HepG2 (cell line): ENCODE data around the gene DUSP16. TPM values are rescaled to one million over a fixed set of nuclear protein-coding genes. Genes with fewer than 3 reads are reported as not detected.
"Not testable (repeated sequence)": the region's sequence is repeated elsewhere in the genome, so short reads cannot be mapped to it uniquely, and the experiment has no call there.

Experiments
- ATAC-seq: fragments of 200-7000 bp; cut with Tn5 transposase; 3 replicates; pipeline ENCODE4 v1.9.1; 2020; ENCODE audit warnings: mild to moderate bottlenecking, moderate library complexity
- BruUV-seq: library from RNA; stranded (reverse); fragments of 400-500 nt; replicated peaks from 2 replicates; lab custom pipeline; 2021; lab: Mats Ljungman, UMichigan
- CTCF ChIA-PET: fragments of 300-600 bp; formaldehyde crosslinking; extraction: SDS; loops from one replicate; lab custom pipeline; 2021; ENCODE audit warnings: low total read pairs, inconsistent platforms, low intra/inter-chr PET ratio; lab: Yijun Ruan, JAX
- POLR2A ChIA-PET: fragments of 350-600 bp; sonication (Branson Sonifier 250); formaldehyde crosslinking; loops from one replicate; lab custom pipeline; 2020; ENCODE audit warnings: antibody characterized with exemption, inconsistent platforms; lab: Yijun Ruan, JAX
- DNase-seq: peaks from one replicate; pipeline ENCODE4 v3.0.0-alpha.2; 2015; ENCODE audit warnings: low spot score
- FAIRE-seq: peaks from 3 replicates; lab custom pipeline; 2011; peaks lifted over from hg19 to GRCh38; lab: Jason Lieb, UNC
- H2AFZ ChIP-seq: one replicate; pipeline ENCODE4 v1.6.1; 2011; ENCODE audit warnings: low read length, inconsistent platforms
- H3K27ac ChIP-seq: fragments of 300-600 bp; 3 replicates; pipeline ENCODE4 v1.8.0; 2011; ENCODE audit warnings: mixed run types, mild to moderate bottlenecking, mixed read lengths, low read length, inconsistent platforms; ENCODE audit not compliant: insufficient read depth; ENCODE audit errors: extremely low read length
- H3K27me3 ChIP-seq, 2 experiments: fragments of 200-600 bp in 1 of 2; 2 replicates in 1 of 2; 3 replicates in 1 of 2; pipeline versions ENCODE4 v1.6.0 to v1.8.0; 2011; ENCODE audit warnings: low read length in 2 of 2, mild to moderate bottlenecking in 2 of 2, moderate library complexity in 2 of 2, inconsistent platforms in 1 of 2; ENCODE audit not compliant: insufficient read depth in 2 of 2, control insufficient read depth in 1 of 2
- H3K36me3 ChIP-seq, 2 experiments: fragments of 200-600 bp in 1 of 2; replicated peaks in 1 of 2; 2 replicates in 1 of 2; 3 replicates in 1 of 2; pipeline versions ENCODE4 v1.5.1 to v1.8.0; 2011; ENCODE audit warnings: low read length in 2 of 2, inconsistent platforms in 1 of 2; ENCODE audit not compliant: insufficient read depth in 2 of 2, control insufficient read depth in 1 of 2
- H3K4me1 ChIP-seq: 2 replicates; pipeline ENCODE4 v1.5.1; 2012; ENCODE audit warnings: low read length, inconsistent platforms; ENCODE audit not compliant: insufficient read depth
- H3K4me2 ChIP-seq: 2 replicates; pipeline ENCODE4 v1.6.0; 2011; ENCODE audit warnings: low read depth, low read length, inconsistent platforms
- H3K4me3 ChIP-seq, 3 experiments: fragments of 200-600 bp in 1 of 3; sonication (generic), shearing (Covaris generic) in 1 of 3; replicated peaks in 1 of 3; 2 replicates each; pipeline ENCODE4 v1.5.1; 2011 to 2016; ENCODE audit warnings: low read length in 3 of 3, inconsistent platforms in 2 of 3, low read depth in 2 of 3, mild to moderate bottlenecking in 2 of 3, control low read depth in 1 of 3, mixed read lengths in 1 of 3; ENCODE audit not compliant: insufficient read depth in 1 of 3
- H3K79me2 ChIP-seq: one replicate; pipeline ENCODE4 v1.6.1; 2011; ENCODE audit warnings: low read length, inconsistent platforms; ENCODE audit not compliant: insufficient read depth
- H3K9ac ChIP-seq: 2 replicates; pipeline ENCODE4 v1.6.0; 2011; ENCODE audit warnings: mild to moderate bottlenecking, low read depth, low read length, inconsistent platforms; ENCODE audit not compliant: insufficient read depth
- H3K9me3 ChIP-seq: 2 replicates; pipeline ENCODE4 v1.5.1; 2012; ENCODE audit warnings: mild to moderate bottlenecking, low read length
- H4K20me1 ChIP-seq: 2 replicates; pipeline ENCODE4 v1.6.0; 2011; ENCODE audit warnings: inconsistent platforms, mild to moderate bottlenecking, low read length, moderate library complexity; ENCODE audit not compliant: insufficient read depth
- CCDC6 ChIP-seq: sonication (generic); formaldehyde crosslinking; IDR thresholded peaks from 2 replicates; pipeline ENCODE4 v1.8.1; 2022; ENCODE audit warnings: mild to moderate bottlenecking, missing genetic modification reagents, moderate library complexity
- DNMT3B ChIP-seq: conservative IDR thresholded peaks from 2 replicates; pipeline ENCODE4 v1.6.1; 2016; ENCODE audit warnings: missing biosample characterization, control low read depth
- EED ChIP-seq: sonication (generic); formaldehyde crosslinking; IDR thresholded peaks from 2 replicates; pipeline ENCODE4 v1.5.0; 2020; ENCODE audit warnings: mild to moderate bottlenecking, missing genetic modification reagents
- HNRNPLL ChIP-seq: fragments of 200-400 bp; formaldehyde crosslinking; IDR thresholded peaks from 2 replicates; pipeline ENCODE4 v1.6.1; 2017; ENCODE audit warnings: mild to moderate bottlenecking, low read depth, low read length; ENCODE audit not compliant: poor library complexity, severe bottlenecking
- ZBTB7A ChIP-seq: sonication (generic); formaldehyde crosslinking; IDR thresholded peaks from 2 replicates; pipeline ENCODE4 v1.8.0; 2022; ENCODE audit warnings: mild to moderate bottlenecking, missing genetic modification reagents
- ZNF770 ChIP-seq: sonication (generic); formaldehyde crosslinking; IDR thresholded peaks from 2 replicates; pipeline ENCODE4 v1.5.0; 2020; ENCODE audit warnings: mild to moderate bottlenecking, missing genetic modification reagents
- WGBS: methylation state at CpG from one replicate; pipeline ENCODE4 v1.1.6; 2017; ENCODE audit warnings: low lambda C conversion rate; 5-methylcytosine and 5-hydroxymethylcytosine counted together
- in situ Hi-C: cut with HindIII; loops from 2 replicates; pipeline ENCODE4 v1.10.0; 2017; ENCODE audit warnings: low pct_unique_long_range_greater_than_20kb; ENCODE audit not compliant: extremely low pct_ligation_motif_present
- intact Hi-C: fragments of 100-400 bp; cut with micrococcal nuclease; formaldehyde crosslinking; loops from one replicate; pipeline ENCODE4 v1.10.0; 2022; ENCODE audit not compliant: unreplicated experiment
- polyA plus RNA-seq, 8 experiments: library from polyadenylated mRNA; depleted of rRNA in 3 of 8; stranded (reverse) in 7 of 8; unstranded in 1 of 8; fragments of >200 nt; fragmentation: Illumina TruSeq in 4 of 8; extraction: Trizol in 4 of 8; gene quantifications; 2 replicates each; pipeline versions ENCODE4 v1.2.1 to v1.2.3, GENCODE V29; 2011 to 2016; ENCODE audit warnings: low read depth in 4 of 8, missing spikeins in 1 of 8, mixed read lengths in 1 of 8; ENCODE audit not compliant: insufficient read depth in 1 of 8
- total RNA-seq, 5 experiments: library from RNA; depleted of rRNA; stranded (reverse); fragments of >200 nt; fragmentation: Illumina TruSeq; extraction: Trizol; gene quantifications; 2 replicates each; pipeline ENCODE4 v1.2.3, GENCODE V29; 2016; ENCODE audit warnings: low read depth in 1 of 5

Gene DUSP16
- total and polyA plus RNA-seq, 2 of the 13 experiments (the other 11 are each of a cell fraction or from before 2014, with no cell fraction given): 45.7 to 46.6 TPM

- TF ChIP-seq ZNF770 (CRISPR knock-in tag): no peak
- no peak for TF ChIP-seq ZBTB7A (CRISPR knock-in tag)
- no peak for TF ChIP-seq DNMT3B
- no peak for TF ChIP-seq EED (CRISPR knock-in tag)
- TF ChIP-seq CCDC6 (CRISPR knock-in tag): no peak
- TF ChIP-seq HNRNPLL: no peak
Observed at GRCh38 chr12:12598864-12599263, 36.2 kb upstream of the DUSP16 start (continued).

DNA sequence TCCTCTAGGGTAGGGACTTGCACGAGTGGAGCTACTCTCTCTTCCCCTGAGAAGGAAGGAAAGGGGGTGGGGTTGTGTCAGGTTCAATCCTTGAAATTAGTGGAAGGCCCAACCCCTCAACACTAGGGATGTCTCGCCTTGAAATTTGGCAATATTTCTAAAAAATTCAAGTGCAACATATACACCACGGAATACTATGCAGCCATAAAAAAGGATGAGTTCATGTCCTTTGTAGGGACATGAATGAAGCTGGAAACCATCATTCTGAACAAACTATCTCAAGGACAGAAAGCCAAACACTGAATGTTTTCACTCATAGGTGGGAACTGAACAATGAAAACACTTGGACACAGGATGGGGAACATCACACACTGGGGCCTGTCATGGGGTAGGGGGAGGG lies 33.9 kb upstream of the DUSP16 start:
- H3K27me3 ChIP-seq, H2AFZ ChIP-seq, CTCF ChIA-PET, intact Hi-C loops, DNase-seq, FAIRE-seq, H3K27ac ChIP-seq, BruUV-seq, H3K79me2 ChIP-seq, POLR2A ChIA-PET, H3K36me3 ChIP-seq, H3K9ac ChIP-seq, H3K4me2 ChIP-seq, ATAC-seq, in situ Hi-C loops, H4K20me1 ChIP-seq, H3K9me3 ChIP-seq, H3K4me3 ChIP-seq: not testable (repeated sequence)
- 23% methylated on average over 3 of the region's 3 CpGs for WGBS
- H3K4me1 ChIP-seq: peaks cover 23% of the 10 kb centered on the region

GRCh38 chr12:12595929-12596328 lies 33.3 kb upstream of the DUSP16 start:
- FAIRE-seq, H3K9ac ChIP-seq, H3K4me3 ChIP-seq, H3K27me3 ChIP-seq, DNase-seq, ATAC-seq, H3K36me3 ChIP-seq, H3K27ac ChIP-seq, intact Hi-C loops, H4K20me1 ChIP-seq, in situ Hi-C loops, POLR2A ChIA-PET, H3K79me2 ChIP-seq, CTCF ChIA-PET, BruUV-seq, H2AFZ ChIP-seq, H3K9me3 ChIP-seq, H3K4me2 ChIP-seq: not testable (repeated sequence)
- peaks cover 17% of the 10 kb centered on the region for H3K4me1 ChIP-seq
- WGBS: 67% methylated on average over 2 of the region's 2 CpGs
